Measurements from ENCODE around the gene ENKD1.

DNA sequence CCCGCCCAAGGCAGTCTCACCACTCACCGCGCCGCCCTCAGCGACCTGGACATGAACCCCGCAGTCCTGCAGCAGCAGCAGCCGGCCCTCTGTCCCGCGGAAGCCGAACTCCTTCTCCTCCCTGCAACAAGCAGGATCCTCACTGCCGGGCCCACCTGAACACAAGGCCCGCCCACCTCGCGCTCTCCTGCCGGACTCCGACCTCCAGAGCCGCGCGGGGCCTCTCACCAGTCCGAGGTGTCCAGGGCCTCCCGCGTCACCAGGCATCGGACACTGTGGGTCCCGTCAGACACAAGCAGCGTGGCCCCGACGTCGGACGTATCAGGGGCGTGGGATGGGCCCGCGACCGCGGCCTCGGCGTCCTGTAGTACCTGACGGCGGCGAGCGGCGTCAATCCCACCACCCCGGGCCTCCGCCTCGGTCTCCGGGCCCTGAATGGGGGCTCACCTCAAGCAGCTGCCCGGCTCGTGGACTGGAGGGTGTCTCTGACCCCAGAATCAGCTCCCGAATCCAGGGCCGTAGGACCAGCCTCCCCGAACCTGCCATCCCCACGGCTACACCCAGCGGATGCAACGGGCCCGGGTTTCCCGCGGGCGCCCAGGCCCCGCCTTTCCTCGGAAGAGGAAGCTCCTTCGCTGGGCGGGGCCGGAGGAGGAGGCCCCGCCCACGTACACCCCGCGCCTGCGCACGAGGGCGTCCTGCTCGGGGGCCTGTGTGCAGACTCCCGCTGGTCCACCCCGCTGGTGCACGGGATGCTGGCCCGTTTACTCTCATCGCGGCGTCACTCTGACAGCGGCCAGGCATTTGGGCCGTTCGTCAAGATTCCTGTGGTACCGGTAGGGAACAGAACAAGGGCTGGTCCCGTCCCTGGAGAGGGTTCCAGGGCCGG lies 6.6 kb downstream of the ENKD1 start, which contains the start of gene ACD:
- TF ChIP-seq, protein P1, sequence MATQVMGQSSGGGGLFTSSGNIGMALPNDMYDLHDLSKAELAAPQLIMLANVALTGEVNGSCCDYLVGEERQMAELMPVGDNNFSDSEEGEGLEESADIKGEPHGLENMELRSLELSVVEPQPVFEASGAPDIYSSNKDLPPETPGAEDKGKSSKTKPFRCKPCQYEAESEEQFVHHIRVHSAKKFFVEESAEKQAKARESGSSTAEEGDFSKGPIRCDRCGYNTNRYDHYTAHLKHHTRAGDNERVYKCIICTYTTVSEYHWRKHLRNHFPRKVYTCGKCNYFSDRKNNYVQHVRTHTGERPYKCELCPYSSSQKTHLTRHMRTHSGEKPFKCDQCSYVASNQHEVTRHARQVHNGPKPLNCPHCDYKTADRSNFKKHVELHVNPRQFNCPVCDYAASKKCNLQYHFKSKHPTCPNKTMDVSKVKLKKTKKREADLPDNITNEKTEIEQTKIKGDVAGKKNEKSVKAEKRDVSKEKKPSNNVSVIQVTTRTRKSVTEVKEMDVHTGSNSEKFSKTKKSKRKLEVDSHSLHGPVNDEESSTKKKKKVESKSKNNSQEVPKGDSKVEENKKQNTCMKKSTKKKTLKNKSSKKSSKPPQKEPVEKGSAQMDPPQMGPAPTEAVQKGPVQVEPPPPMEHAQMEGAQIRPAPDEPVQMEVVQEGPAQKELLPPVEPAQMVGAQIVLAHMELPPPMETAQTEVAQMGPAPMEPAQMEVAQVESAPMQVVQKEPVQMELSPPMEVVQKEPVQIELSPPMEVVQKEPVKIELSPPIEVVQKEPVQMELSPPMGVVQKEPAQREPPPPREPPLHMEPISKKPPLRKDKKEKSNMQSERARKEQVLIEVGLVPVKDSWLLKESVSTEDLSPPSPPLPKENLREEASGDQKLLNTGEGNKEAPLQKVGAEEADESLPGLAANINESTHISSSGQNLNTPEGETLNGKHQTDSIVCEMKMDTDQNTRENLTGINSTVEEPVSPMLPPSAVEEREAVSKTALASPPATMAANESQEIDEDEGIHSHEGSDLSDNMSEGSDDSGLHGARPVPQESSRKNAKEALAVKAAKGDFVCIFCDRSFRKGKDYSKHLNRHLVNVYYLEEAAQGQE (IDR thresholded peaks at IDR 0.05), result no peak
- TF ChIP-seq, protein P2, sequence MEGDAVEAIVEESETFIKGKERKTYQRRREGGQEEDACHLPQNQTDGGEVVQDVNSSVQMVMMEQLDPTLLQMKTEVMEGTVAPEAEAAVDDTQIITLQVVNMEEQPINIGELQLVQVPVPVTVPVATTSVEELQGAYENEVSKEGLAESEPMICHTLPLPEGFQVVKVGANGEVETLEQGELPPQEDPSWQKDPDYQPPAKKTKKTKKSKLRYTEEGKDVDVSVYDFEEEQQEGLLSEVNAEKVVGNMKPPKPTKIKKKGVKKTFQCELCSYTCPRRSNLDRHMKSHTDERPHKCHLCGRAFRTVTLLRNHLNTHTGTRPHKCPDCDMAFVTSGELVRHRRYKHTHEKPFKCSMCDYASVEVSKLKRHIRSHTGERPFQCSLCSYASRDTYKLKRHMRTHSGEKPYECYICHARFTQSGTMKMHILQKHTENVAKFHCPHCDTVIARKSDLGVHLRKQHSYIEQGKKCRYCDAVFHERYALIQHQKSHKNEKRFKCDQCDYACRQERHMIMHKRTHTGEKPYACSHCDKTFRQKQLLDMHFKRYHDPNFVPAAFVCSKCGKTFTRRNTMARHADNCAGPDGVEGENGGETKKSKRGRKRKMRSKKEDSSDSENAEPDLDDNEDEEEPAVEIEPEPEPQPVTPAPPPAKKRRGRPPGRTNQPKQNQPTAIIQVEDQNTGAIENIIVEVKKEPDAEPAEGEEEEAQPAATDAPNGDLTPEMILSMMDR (IDR thresholded peaks at IDR 0.05), result no peak
- TF ChIP-seq KDM5A (IDR thresholded peaks at IDR 0.05), result no peak; the same call in 1 of the 2 replicates
- TF ChIP-seq, protein P3, sequence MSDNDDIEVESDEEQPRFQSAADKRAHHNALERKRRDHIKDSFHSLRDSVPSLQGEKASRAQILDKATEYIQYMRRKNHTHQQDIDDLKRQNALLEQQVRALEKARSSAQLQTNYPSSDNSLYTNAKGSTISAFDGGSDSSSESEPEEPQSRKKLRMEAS (IDR thresholded peaks at IDR 0.05), result no peak; the same call in none of the 2 replicates
- TF ChIP-seq CHD2 (IDR thresholded peaks at IDR 0.05; ENCODE audit: low read length, partially characterized antibody), result no peak
- peak; percentile 75 for TF ChIP-seq POLR2A (IDR thresholded peaks at IDR 0.05; ENCODE audit: low read length)
- no peak for TF ChIP-seq HOXA7 (CRISPR knock-in tag; IDR thresholded peaks at IDR 0.05)
- TF ChIP-seq RAD21 (conservative IDR thresholded peaks at IDR 0.05 in 1 of 2, IDR thresholded peaks at IDR 0.05 in 1 of 2), result no peak
- TF ChIP-seq NR3C1 (IDR thresholded peaks at IDR 0.05), result no peak
- TF ChIP-seq, protein P4, sequence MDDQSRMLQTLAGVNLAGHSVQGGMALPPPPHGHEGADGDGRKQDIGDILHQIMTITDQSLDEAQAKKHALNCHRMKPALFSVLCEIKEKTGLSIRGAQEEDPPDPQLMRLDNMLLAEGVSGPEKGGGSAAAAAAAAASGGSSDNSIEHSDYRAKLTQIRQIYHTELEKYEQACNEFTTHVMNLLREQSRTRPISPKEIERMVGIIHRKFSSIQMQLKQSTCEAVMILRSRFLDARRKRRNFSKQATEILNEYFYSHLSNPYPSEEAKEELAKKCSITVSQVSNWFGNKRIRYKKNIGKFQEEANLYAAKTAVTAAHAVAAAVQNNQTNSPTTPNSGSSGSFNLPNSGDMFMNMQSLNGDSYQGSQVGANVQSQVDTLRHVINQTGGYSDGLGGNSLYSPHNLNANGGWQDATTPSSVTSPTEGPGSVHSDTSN (IDR thresholded peaks at IDR 0.05), result no peak
